ENCODE data around the gene SCN3A.

GRCh38 chr2:165126244-165126643 lies 77.6 kb downstream of the SCN3A start:
- TF ChIP-seq CTCF (IDR thresholded peaks at IDR 0.05; ENCODE audit: insufficient read depth, low read depth, low read length), result no peak
- TF ChIP-seq EZH2 (IDR thresholded peaks at IDR 0.05; ENCODE audit: insufficient read depth, low read length), result no peak
